ENCODE data around the gene UNC5CL.

The UNC5CL gene

GRCh38 chr6:40977695-40978094, 61.3 kb downstream of the UNC5CL start:
- in situ Hi-C loops (cut with HindIII; ENCODE audit: low sequenced_read_pairs): no loop called here

GRCh38 chr6:40977085-40977484, 61.9 kb downstream of the UNC5CL start:
- in situ Hi-C loops (cut with HindIII; ENCODE audit: low sequenced_read_pairs): no loop called here
